HepG2 (cell line): ENCODE measurements around the gene ALK. TPM values are rescaled to one million over a fixed set of nuclear protein-coding genes. Genes with fewer than 3 reads are reported as not detected.

Source experiments
- ATAC-seq: fragments of 200-7000 bp; cut with Tn5 transposase; 3 replicates; pipeline ENCODE4 v1.9.1; 2020; ENCODE audit warnings: mild to moderate bottlenecking, moderate library complexity
- BruUV-seq: library from RNA; stranded (reverse); fragments of 400-500 nt; replicated peaks from 2 replicates; lab custom pipeline; 2021; lab: Mats Ljungman, UMichigan
- CTCF ChIA-PET: fragments of 300-600 bp; formaldehyde crosslinking; extraction: SDS; loops from one replicate; lab custom pipeline; 2021; ENCODE audit warnings: low total read pairs, inconsistent platforms, low intra/inter-chr PET ratio; lab: Yijun Ruan, JAX
- POLR2A ChIA-PET: fragments of 350-600 bp; sonication (Branson Sonifier 250); formaldehyde crosslinking; loops from one replicate; lab custom pipeline; 2020; ENCODE audit warnings: antibody characterized with exemption, inconsistent platforms; lab: Yijun Ruan, JAX
- DNase-seq: peaks from one replicate; pipeline ENCODE4 v3.0.0-alpha.2; 2015; ENCODE audit warnings: low spot score
- FAIRE-seq: peaks from 3 replicates; lab custom pipeline; 2011; peaks lifted over from hg19 to GRCh38; lab: Jason Lieb, UNC
- H2AFZ ChIP-seq: one replicate; pipeline ENCODE4 v1.6.1; 2011; ENCODE audit warnings: low read length, inconsistent platforms
- H3K27ac ChIP-seq: fragments of 300-600 bp; 3 replicates; pipeline ENCODE4 v1.8.0; 2011; ENCODE audit warnings: mixed run types, mild to moderate bottlenecking, mixed read lengths, low read length, inconsistent platforms; ENCODE audit not compliant: insufficient read depth; ENCODE audit errors: extremely low read length
- H3K27me3 ChIP-seq, 2 experiments: fragments of 200-600 bp in 1 of 2; 2 replicates in 1 of 2; 3 replicates in 1 of 2; pipeline versions ENCODE4 v1.6.0 to v1.8.0; 2011; ENCODE audit warnings: low read length in 2 of 2, mild to moderate bottlenecking in 2 of 2, moderate library complexity in 2 of 2, inconsistent platforms in 1 of 2; ENCODE audit not compliant: insufficient read depth in 2 of 2, control insufficient read depth in 1 of 2
- H3K36me3 ChIP-seq, 2 experiments: fragments of 200-600 bp in 1 of 2; replicated peaks in 1 of 2; 2 replicates in 1 of 2; 3 replicates in 1 of 2; pipeline versions ENCODE4 v1.5.1 to v1.8.0; 2011; ENCODE audit warnings: low read length in 2 of 2, inconsistent platforms in 1 of 2; ENCODE audit not compliant: insufficient read depth in 2 of 2, control insufficient read depth in 1 of 2
- H3K4me1 ChIP-seq: 2 replicates; pipeline ENCODE4 v1.5.1; 2012; ENCODE audit warnings: low read length, inconsistent platforms; ENCODE audit not compliant: insufficient read depth
- H3K4me2 ChIP-seq: 2 replicates; pipeline ENCODE4 v1.6.0; 2011; ENCODE audit warnings: low read depth, low read length, inconsistent platforms
- H3K4me3 ChIP-seq, 3 experiments: fragments of 200-600 bp in 1 of 3; sonication (generic), shearing (Covaris generic) in 1 of 3; replicated peaks in 1 of 3; 2 replicates each; pipeline ENCODE4 v1.5.1; 2011 to 2016; ENCODE audit warnings: low read length in 3 of 3, inconsistent platforms in 2 of 3, low read depth in 2 of 3, mild to moderate bottlenecking in 2 of 3, control low read depth in 1 of 3, mixed read lengths in 1 of 3; ENCODE audit not compliant: insufficient read depth in 1 of 3
- H3K79me2 ChIP-seq: one replicate; pipeline ENCODE4 v1.6.1; 2011; ENCODE audit warnings: low read length, inconsistent platforms; ENCODE audit not compliant: insufficient read depth
- H3K9ac ChIP-seq: 2 replicates; pipeline ENCODE4 v1.6.0; 2011; ENCODE audit warnings: mild to moderate bottlenecking, low read depth, low read length, inconsistent platforms; ENCODE audit not compliant: insufficient read depth
- H3K9me3 ChIP-seq: 2 replicates; pipeline ENCODE4 v1.5.1; 2012; ENCODE audit warnings: mild to moderate bottlenecking, low read length
- H4K20me1 ChIP-seq: 2 replicates; pipeline ENCODE4 v1.6.0; 2011; ENCODE audit warnings: inconsistent platforms, mild to moderate bottlenecking, low read length, moderate library complexity; ENCODE audit not compliant: insufficient read depth
- DPF2 ChIP-seq: sonication (generic); formaldehyde crosslinking; IDR thresholded peaks from 2 replicates; pipeline ENCODE4 v1.4.0; 2020; ENCODE audit warnings: mild to moderate bottlenecking, low read depth, missing genetic modification reagents, borderline replicate concordance
- ESRRA ChIP-seq: sonication (generic); formaldehyde crosslinking; IDR thresholded peaks from 2 replicates; pipeline ENCODE4 v1.5.1; 2020; ENCODE audit warnings: mild to moderate bottlenecking, low read depth, missing genetic modification reagents
- IRF2 ChIP-seq: IDR thresholded peaks from 2 replicates; pipeline ENCODE4 v1.6.1; 2018; ENCODE audit warnings: missing genetic modification reagents, missing compliant biosample characterization
- KLF9 ChIP-seq: IDR thresholded peaks from 2 replicates; pipeline ENCODE4 v1.6.1; 2016; ENCODE audit warnings: low read depth
- MTA3 ChIP-seq: sonication (generic); formaldehyde crosslinking; IDR thresholded peaks from 2 replicates; pipeline ENCODE4 v1.4.0; 2020; ENCODE audit warnings: missing genetic modification reagents
- PAF1 ChIP-seq: IDR thresholded peaks from 2 replicates; pipeline ENCODE4 v1.6.1; 2016; ENCODE audit warnings: missing genetic modification reagents, missing compliant biosample characterization
- STAT5B ChIP-seq: sonication (generic); formaldehyde crosslinking; IDR thresholded peaks from 2 replicates; pipeline ENCODE4 v1.4.0; 2020; ENCODE audit warnings: missing genetic modification reagents
- ZNF703 ChIP-seq: sonication (generic); formaldehyde crosslinking; IDR thresholded peaks from 2 replicates; pipeline ENCODE4 v1.5.1; 2020; ENCODE audit warnings: missing genetic modification reagents, mild to moderate bottlenecking, moderate library complexity, borderline replicate concordance
- WGBS: methylation state at CpG from one replicate; pipeline ENCODE4 v1.1.6; 2017; ENCODE audit warnings: low lambda C conversion rate; 5-methylcytosine and 5-hydroxymethylcytosine counted together
- in situ Hi-C: cut with HindIII; loops from 2 replicates; pipeline ENCODE4 v1.10.0; 2017; ENCODE audit warnings: low pct_unique_long_range_greater_than_20kb; ENCODE audit not compliant: extremely low pct_ligation_motif_present
- intact Hi-C: fragments of 100-400 bp; cut with micrococcal nuclease; formaldehyde crosslinking; loops from one replicate; pipeline ENCODE4 v1.10.0; 2022; ENCODE audit not compliant: unreplicated experiment
- polyA plus RNA-seq, 8 experiments: library from polyadenylated mRNA; depleted of rRNA in 3 of 8; stranded (reverse) in 7 of 8; unstranded in 1 of 8; fragments of >200 nt; fragmentation: Illumina TruSeq in 4 of 8; extraction: Trizol in 4 of 8; gene quantifications; 2 replicates each; pipeline versions ENCODE4 v1.2.1 to v1.2.3, GENCODE V29; 2011 to 2016; ENCODE audit warnings: low read depth in 4 of 8, missing spikeins in 1 of 8, mixed read lengths in 1 of 8; ENCODE audit not compliant: insufficient read depth in 1 of 8
- total RNA-seq, 5 experiments: library from RNA; depleted of rRNA; stranded (reverse); fragments of >200 nt; fragmentation: Illumina TruSeq; extraction: Trizol; gene quantifications; 2 replicates each; pipeline ENCODE4 v1.2.3, GENCODE V29; 2016; ENCODE audit warnings: low read depth in 1 of 5
- TF ChIP-seq, protein P1 (sequence below): IDR thresholded peaks from 2 replicates; pipeline ENCODE4 v1.6.1; 2016; ENCODE audit warnings: low read depth, borderline replicate concordance
- TF ChIP-seq, protein P2 (sequence below): fragments of 450-650 bp; IDR thresholded peaks from 2 replicates; pipeline ENCODE4 v1.6.1; 2016
- TF ChIP-seq, protein P3 (sequence below): sonication (generic); formaldehyde crosslinking; IDR thresholded peaks from 2 replicates; pipeline ENCODE4 v1.4.0; 2020; ENCODE audit warnings: missing genetic modification reagents
- TF ChIP-seq, protein P4 (sequence below): sonication (generic); formaldehyde crosslinking; conservative IDR thresholded peaks from 2 replicates; pipeline ENCODE4 v1.4.0; 2020; ENCODE audit warnings: missing genetic modification reagents

ALK gene
- total and polyA plus RNA-seq, 2 of the 13 experiments (the other 11 are each of a cell fraction or from before 2014, with no cell fraction given) = not detected

DNA sequence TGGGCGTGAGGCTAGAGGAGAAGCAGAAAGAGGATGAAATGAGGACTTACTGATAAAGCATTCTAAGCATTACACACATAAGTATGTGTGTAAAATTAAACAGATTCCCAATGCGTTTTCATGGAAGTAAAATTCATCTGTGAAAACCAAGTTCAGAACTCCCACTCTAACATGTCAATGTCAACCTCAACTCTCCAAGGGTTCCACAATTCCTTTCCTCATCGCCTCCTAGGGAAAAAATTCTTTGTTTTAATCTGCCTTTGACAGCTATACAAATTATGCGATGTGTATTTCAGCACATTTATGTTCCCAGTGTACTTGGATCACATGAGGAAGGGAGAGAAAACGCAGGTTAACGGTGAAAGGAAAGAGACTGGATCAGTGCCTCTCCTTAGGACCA is 729.6 kb downstream of the ALK start:
- Histone ChIP-seq H3K27ac (no peak overlapping the region), H3K4me1 (no peaks in the 10 kb centered on the region), H3K4me2 (no peak overlapping the region), H3K36me3 (no peaks in the 10 kb centered on the region), H3K27me3 (peaks cover 0 to 19% of the 10 kb centered on the region in 2 experiments; a peak in 3 of 5 replicates), H3K79me2 (no peaks in the 10 kb centered on the region), H4K20me1 (no peaks in the 10 kb centered on the region), H3K9me3 (no peaks in the 10 kb centered on the region), H2AFZ (no peak overlapping the region), H3K4me3 (no peak overlapping the region), H3K9ac (no peak overlapping the region)
- in situ Hi-C loops (loop anchor here (5.0 kb wide), 1 partner anchor 235 kb away; no protein-coding TSS in a partner anchor), intact Hi-C loops (no loop called here)
- CTCF ChIA-PET = no interaction called here
- 21% methylated on average over 6 of the region's 6 CpGs for WGBS
- no peak for TF ChIP-seq MTA3
- TF ChIP-seq, protein P1, sequence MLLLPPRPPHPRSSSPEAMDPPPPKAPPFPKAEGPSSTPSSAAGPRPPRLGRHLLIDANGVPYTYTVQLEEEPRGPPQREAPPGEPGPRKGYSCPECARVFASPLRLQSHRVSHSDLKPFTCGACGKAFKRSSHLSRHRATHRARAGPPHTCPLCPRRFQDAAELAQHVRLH (CRISPR knock-in tag) = no peak
- TF ChIP-seq, protein P2, sequence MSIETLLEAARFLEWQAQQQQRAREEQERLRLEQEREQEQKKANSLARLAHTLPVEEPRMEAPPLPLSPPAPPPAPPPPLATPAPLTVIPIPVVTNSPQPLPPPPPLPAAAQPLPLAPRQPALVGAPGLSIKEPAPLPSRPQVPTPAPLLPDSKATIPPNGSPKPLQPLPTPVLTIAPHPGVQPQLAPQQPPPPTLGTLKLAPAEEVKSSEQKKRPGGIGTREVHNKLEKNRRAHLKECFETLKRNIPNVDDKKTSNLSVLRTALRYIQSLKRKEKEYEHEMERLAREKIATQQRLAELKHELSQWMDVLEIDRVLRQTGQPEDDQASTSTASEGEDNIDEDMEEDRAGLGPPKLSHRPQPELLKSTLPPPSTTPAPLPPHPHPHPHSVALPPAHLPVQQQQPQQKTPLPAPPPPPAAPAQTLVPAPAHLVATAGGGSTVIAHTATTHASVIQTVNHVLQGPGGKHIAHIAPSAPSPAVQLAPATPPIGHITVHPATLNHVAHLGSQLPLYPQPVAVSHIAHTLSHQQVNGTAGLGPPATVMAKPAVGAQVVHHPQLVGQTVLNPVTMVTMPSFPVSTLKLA = no peak
- DNase-seq (no peak), FAIRE-seq (no peak), ATAC-seq (no peak)
- no TSS peak for BruUV-seq
- POLR2A ChIA-PET = no interaction called here

DNA sequence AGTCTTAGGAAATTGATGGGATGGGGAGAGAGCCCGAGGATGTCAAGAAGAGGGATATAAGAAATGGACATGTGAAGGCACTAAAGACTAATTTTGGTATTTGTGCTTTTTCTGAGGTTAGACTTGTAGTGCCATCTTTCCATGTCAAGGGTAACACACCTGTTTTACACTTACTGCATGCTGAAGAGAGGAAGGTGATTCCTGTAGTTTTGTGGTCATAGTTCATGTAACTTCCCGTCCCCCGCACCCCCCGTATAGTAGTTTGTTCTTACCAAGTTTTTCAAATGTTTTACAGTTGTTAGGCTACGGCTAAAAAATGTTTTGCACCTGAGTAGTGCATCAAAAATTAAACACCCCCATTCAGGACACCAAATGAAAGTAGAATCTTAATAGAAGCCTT is 732.3 kb downstream of the ALK start:
- Histone ChIP-seq H3K36me3 (no peaks in the 10 kb centered on the region), H4K20me1 (no peaks in the 10 kb centered on the region), H3K9ac (no peak overlapping the region), H2AFZ (no peak overlapping the region), H3K27me3 (peaks cover 0 to 19% of the 10 kb centered on the region in 2 experiments; a peak in 3 of 5 replicates), H3K4me1 (no peaks in the 10 kb centered on the region), H3K27ac (no peak overlapping the region), H3K4me3 (no peak overlapping the region), H3K79me2 (no peaks in the 10 kb centered on the region), H3K4me2 (no peak overlapping the region), H3K9me3 (no peaks in the 10 kb centered on the region)
- no peak for DNase-seq
- ChIA-PET CTCF (no interaction called here), POLR2A (no interaction called here)
- intact Hi-C loops = no loop called here
- 38% methylated on average over 5 of the region's 5 CpGs for WGBS
- in situ Hi-C loops = no loop called here
- FAIRE-seq = no peak
- ATAC-seq = no peak
- no TSS peak for BruUV-seq
- TF ChIP-seq DPF2 (CRISPR knock-in tag) (no peak), ESRRA (no peak), IRF2 (CRISPR knock-in tag) (no peak), STAT5B (CRISPR knock-in tag) (no peak), KLF9 (CRISPR knock-in tag) (no peak), PAF1 (CRISPR knock-in tag) (no peak), ZNF703 (CRISPR knock-in tag) (no peak)
- TF ChIP-seq, protein P3, sequence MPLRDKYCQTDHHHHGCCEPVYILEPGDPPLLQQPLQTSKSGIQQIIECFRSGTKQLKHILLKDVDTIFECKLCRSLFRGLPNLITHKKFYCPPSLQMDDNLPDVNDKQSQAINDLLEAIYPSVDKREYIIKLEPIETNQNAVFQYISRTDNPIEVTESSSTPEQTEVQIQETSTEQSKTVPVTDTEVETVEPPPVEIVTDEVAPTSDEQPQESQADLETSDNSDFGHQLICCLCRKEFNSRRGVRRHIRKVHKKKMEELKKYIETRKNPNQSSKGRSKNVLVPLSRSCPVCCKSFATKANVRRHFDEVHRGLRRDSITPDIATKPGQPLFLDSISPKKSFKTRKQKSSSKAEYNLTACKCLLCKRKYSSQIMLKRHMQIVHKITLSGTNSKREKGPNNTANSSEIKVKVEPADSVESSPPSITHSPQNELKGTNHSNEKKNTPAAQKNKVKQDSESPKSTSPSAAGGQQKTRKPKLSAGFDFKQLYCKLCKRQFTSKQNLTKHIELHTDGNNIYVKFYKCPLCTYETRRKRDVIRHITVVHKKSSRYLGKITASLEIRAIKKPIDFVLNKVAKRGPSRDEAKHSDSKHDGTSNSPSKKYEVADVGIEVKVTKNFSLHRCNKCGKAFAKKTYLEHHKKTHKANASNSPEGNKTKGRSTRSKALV (CRISPR knock-in tag) = no peak
- TF ChIP-seq, protein P4, sequence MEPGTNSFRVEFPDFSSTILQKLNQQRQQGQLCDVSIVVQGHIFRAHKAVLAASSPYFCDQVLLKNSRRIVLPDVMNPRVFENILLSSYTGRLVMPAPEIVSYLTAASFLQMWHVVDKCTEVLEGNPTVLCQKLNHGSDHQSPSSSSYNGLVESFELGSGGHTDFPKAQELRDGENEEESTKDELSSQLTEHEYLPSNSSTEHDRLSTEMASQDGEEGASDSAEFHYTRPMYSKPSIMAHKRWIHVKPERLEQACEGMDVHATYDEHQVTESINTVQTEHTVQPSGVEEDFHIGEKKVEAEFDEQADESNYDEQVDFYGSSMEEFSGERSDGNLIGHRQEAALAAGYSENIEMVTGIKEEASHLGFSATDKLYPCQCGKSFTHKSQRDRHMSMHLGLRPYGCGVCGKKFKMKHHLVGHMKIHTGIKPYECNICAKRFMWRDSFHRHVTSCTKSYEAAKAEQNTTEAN (CRISPR knock-in tag) = no peak
